RWPE1 (cell line): ENCODE data around the gene APOL1.
"Not testable (repeated sequence)": the region's sequence is repeated elsewhere in the genome, so short reads cannot be mapped to it uniquely, and the experiment has no call there.

Experiments used
- CTCF ChIA-PET: fragments of 350-600 bp; sonication (Branson Sonifier 250); formaldehyde crosslinking; extraction: SDS; loops from one replicate; lab custom pipeline; 2021; lab: Yijun Ruan, JAX
- POLR2A ChIA-PET: fragments of 400-600 bp; formaldehyde crosslinking; extraction: SDS; loops from one replicate; lab custom pipeline; 2020; ENCODE audit warnings: antibody characterized with exemption; ENCODE audit not compliant: low non-redundant PET; lab: Yijun Ruan, JAX
- DNase-seq: peaks from one replicate; pipeline ENCODE4 v3.0.0; 2012; ENCODE audit warnings: low spot score
- H3K27ac ChIP-seq: fragments of 450-650 bp; 2 replicates; pipeline ENCODE4 v1.5.1; 2017
- TF ChIP-seq, protein P1 (sequence below): fragments of 450-650 bp; conservative IDR thresholded peaks from 2 replicates; pipeline ENCODE4 v1.5.1; 2017; ENCODE audit warnings: low read depth, mild to moderate bottlenecking

Gene APOL1

DNA sequence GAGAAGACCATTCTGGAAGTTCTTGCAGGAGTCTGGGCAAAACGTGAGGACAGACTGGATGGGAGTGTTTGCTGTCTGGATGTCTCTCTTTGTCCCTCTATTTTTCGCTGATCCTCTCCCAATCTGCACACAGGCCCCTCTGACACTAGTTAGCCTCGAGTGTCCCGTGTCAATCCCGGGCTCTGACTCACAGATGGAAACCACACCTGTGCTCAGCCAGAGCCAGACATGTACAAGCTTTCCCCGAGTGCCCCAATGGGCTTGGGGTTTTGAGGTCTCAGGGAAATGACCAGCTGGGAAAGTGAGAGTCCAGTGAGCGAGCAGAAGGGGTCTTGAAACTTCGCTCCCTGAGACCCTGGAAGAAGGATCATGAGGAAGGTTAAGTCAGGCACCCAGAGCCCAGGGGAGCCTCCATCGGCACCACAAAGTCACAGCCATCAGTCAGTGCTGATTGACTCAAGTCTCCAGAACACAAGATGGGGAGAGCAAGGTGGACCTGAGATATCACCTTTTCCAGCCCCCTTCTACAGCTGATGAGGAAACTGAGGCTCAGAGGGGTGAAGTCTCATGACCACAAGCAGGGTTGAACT is 27.5 kb upstream of the APOL1 start:
- POLR2A ChIA-PET = no interaction called here
- no peak overlapping the region for H3K27ac ChIP-seq
- TF ChIP-seq, protein P1, sequence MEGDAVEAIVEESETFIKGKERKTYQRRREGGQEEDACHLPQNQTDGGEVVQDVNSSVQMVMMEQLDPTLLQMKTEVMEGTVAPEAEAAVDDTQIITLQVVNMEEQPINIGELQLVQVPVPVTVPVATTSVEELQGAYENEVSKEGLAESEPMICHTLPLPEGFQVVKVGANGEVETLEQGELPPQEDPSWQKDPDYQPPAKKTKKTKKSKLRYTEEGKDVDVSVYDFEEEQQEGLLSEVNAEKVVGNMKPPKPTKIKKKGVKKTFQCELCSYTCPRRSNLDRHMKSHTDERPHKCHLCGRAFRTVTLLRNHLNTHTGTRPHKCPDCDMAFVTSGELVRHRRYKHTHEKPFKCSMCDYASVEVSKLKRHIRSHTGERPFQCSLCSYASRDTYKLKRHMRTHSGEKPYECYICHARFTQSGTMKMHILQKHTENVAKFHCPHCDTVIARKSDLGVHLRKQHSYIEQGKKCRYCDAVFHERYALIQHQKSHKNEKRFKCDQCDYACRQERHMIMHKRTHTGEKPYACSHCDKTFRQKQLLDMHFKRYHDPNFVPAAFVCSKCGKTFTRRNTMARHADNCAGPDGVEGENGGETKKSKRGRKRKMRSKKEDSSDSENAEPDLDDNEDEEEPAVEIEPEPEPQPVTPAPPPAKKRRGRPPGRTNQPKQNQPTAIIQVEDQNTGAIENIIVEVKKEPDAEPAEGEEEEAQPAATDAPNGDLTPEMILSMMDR = no peak
- CTCF ChIA-PET = no interaction called here
- no peak for DNase-seq

DNA sequence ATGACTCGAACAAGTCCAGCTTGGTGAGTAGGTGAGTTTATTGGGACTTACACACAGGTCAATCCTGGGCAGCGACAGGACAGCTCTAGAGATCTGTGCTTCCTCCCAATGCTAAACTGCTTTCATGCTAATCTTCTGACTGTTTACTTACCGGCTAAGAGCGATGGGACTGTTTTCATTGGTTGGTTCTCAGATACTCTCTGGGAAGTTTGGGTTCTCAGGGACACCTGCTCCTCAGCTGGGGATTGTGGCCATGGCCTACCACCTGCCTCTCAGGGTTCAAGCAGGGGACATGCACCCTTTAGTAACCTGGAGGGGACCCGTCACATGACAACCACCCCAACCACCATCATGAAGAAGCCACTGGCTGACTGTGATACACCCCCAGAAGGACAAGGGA is 26.7 kb upstream of the APOL1 start:
- no peak overlapping the region for H3K27ac ChIP-seq
- DNase-seq = no peak
- ChIA-PET CTCF (no interaction called here), POLR2A (no interaction called here)
- TF ChIP-seq, protein P1 = no peak

DNA sequence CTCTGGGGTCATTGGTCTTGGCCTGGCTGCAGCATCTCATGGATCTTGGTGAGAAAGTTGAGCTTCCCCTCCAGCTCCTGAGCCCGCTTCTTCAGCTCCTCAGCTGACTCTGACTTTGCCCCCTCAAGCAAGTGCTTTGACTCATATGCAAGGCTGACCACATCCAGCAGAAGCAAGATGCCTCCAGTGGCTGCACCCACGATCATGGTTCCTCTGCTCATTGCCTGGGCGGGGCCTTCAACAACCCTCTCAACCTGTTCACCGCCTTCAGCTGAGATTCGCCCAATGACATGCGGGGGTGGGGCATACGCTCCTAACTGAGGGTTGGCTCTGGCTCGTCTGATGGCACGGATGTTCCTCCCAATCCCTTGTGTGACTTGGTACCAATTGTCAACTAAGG is 25.5 kb upstream of the APOL1 start:
- ChIA-PET POLR2A (no interaction called here), CTCF (no interaction called here)
- TF ChIP-seq, protein P1 = no peak
- DNase-seq = no peak
- H3K27ac ChIP-seq = no peak overlapping the region

DNA sequence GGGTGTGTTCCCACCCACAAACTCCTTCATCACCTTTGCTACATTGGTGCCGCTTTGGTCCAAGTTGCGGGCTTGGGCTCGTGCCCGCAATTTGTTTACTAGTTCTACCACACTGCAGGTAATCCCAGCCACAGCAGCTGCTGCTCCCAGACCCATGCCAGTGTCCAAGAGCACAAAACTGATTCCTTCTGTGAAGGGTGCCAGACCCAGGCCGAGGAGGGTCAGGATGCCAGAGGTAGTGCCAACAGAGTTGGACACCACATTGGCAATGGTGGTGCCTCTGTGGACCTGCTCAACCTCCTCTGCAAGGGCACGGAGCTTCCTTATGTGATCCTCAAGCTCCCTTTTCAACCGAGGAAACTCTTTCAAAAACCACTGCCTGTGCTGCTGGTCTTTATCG is 25.1 kb upstream of the APOL1 start:
- no peak overlapping the region for H3K27ac ChIP-seq
- POLR2A ChIA-PET = no interaction called here
- CTCF ChIA-PET = no interaction called here
- TF ChIP-seq, protein P1 = no peak
- no peak for DNase-seq

DNA sequence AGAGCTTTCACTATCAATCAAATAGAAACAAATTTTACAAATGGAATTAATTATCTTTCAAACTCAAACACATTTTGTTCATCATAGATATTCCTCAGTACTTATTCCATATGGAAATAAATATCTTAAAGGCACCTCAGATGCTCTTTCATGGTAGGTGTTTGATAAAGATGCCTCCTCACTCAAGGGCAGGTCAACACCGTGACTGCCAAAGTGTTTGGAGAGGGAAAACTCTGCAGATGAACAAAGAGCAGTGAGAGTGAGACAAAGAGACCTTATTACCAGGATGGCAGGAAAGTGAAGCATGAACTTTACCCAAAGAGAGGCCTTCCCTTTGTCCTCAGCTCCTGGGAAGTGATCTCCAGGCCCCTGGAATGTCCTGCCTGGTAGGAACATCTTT is 24.6 kb upstream of the APOL1 start:
- POLR2A ChIA-PET, H3K27ac ChIP-seq, CTCF ChIA-PET, DNase-seq: not testable (repeated sequence)

DNA sequence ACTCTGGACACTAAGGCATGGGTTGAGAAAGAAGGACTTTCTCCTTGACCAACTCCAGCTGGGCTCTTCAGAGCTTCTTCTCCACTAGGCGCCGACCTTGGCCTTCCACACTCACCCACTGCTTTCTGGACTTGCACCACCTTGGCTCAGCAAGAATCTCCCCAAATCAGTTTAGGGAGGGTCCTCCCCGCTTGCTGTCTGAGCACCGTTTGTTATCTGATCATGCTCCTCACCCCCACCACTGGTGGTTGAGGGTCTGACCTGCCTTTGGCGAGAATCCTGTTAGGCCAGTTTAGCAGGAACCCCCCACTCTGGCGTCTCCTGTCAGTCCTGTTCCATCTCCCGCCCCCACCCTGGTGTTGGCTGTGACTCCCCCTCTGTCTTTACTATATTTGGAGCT is 24.0 kb upstream of the APOL1 start:
- H3K27ac ChIP-seq = no peak overlapping the region
- DNase-seq = no peak
- CTCF ChIA-PET = no interaction called here
- POLR2A ChIA-PET = no interaction called here
- TF ChIP-seq, protein P1 = no peak

DNA sequence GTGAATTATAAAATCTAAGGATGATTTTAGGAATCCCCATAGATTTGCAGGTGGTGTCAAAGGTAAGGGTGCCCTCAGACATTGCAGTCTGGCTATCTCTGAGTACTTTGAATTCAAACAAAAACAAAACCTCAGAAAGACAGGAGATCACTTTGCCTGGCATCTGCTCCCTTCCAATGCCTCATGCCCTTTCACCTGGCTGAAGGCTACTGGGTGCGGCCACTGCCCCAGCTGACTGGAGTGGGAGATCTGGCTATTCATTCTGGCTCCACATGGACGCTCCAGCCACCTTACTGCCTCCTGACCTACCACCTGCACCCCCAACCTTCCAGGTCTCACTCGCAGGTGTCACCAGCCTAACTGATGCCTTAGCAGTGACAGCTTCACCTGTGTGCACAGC is 23.3 kb upstream of the APOL1 start:
- CTCF ChIA-PET, DNase-seq, H3K27ac ChIP-seq, POLR2A ChIA-PET: not testable (repeated sequence)

DNA sequence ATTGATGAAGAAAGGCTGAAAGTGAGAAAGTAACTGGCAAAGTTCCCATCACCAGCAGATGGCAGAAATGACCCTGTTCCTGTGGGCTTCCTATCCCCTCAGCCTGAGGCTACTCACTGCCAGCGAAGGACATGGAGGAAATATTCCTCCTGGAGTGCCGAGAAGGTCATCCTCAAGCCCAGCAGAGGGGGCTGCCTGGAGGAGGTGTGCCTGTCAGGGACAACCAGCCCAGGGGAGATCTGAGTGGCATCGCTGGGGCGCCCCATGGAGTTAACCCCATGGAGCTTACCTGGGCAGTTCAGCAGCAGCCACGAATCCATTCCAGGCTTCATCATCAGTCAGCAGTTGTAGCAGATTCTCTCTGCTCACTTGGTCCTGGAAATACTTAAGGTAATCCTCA is 21.9 kb upstream of the APOL1 start:
- H3K27ac ChIP-seq, POLR2A ChIA-PET, CTCF ChIA-PET, DNase-seq: not testable (repeated sequence)
